ENCODE results near the gene TGM3. TPM values are rescaled to one million over a fixed set of nuclear protein-coding genes. Genes with fewer than 3 reads are reported as not detected.

Gene TGM3
- total RNA-seq, 1 experiment from 2014 or later: 0.11 TPM

- DNase-seq (ENCODE audit: low spot score) (no peak), ATAC-seq (no peak)
- TF ChIP-seq NFATC4 (CRISPR knock-in tag; IDR thresholded peaks at IDR 0.05) (no peak), STAT6 (CRISPR knock-in tag; conservative IDR thresholded peaks at IDR 0.05; ENCODE audit: low read depth) (no peak), MXD4 (CRISPR knock-in tag; IDR thresholded peaks at IDR 0.05; ENCODE audit: borderline replicate concordance) (no peak), RELA (CRISPR knock-in tag; IDR thresholded peaks at IDR 0.05; ENCODE audit: borderline replicate concordance) (no peak), PRDM15 (CRISPR knock-in tag; IDR thresholded peaks at IDR 0.05) (no peak), TEAD1 (CRISPR knock-in tag; IDR thresholded peaks at IDR 0.05) (no peak), HMGXB4 (CRISPR knock-in tag; IDR thresholded peaks at IDR 0.05) (no peak), IRF2 (CRISPR knock-in tag; IDR thresholded peaks at IDR 0.05; ENCODE audit: borderline replicate concordance, low read depth) (no peak), NFYB (CRISPR knock-in tag; conservative IDR thresholded peaks at IDR 0.05; ENCODE audit: low read depth) (no peak), KAT7 (CRISPR knock-in tag; IDR thresholded peaks at IDR 0.05; ENCODE audit: borderline replicate concordance) (no peak), E2F5 (CRISPR knock-in tag; IDR thresholded peaks at IDR 0.05) (no peak), ZNF263 (CRISPR knock-in tag; IDR thresholded peaks at IDR 0.05; ENCODE audit: low read depth) (no peak), PREB (CRISPR knock-in tag; IDR thresholded peaks at IDR 0.05; ENCODE audit: borderline replicate concordance) (no peak), ZNF138 (CRISPR knock-in tag; conservative IDR thresholded peaks at IDR 0.05) (no peak), ZNF396 (CRISPR knock-in tag; IDR thresholded peaks at IDR 0.05; ENCODE audit: borderline replicate concordance) (no peak), GTF2I (CRISPR knock-in tag; conservative IDR thresholded peaks at IDR 0.05) (no peak), SP1 (CRISPR knock-in tag; conservative IDR thresholded peaks at IDR 0.05) (no peak), CREM (CRISPR knock-in tag; IDR thresholded peaks at IDR 0.05) (no peak), EMX1 (CRISPR knock-in tag; IDR thresholded peaks at IDR 0.05) (no peak), CDX4 (CRISPR knock-in tag; IDR thresholded peaks at IDR 0.05; ENCODE audit: borderline replicate concordance) (no peak)
- ChIA-PET CTCF (no interaction called here), POLR2A (no interaction called here)
- Mint-ChIP-seq H3K36me3 (no peaks in the 10 kb centered on the region), H3K4me1 (peaks cover 16% of the 10 kb centered on the region), H3K4me3 (no peak overlapping the region), H3K27ac (no peak overlapping the region), H3K9me3 (no peaks in the 10 kb centered on the region), H3K27me3 (ENCODE audit: low read depth) (no peaks in the 10 kb centered on the region)
Measured at GRCh38 chr20:2260250-2260649, 35.6 kb upstream of the TGM3 start.
